ENCODE measurements around the gene RDH16.

Gene RDH16

GRCh38 chr12:56930241-56930640 lies 27.2 kb downstream of the RDH16 start:
- TF ChIP-seq ZBTB7A (IDR thresholded peaks at IDR 0.05; ENCODE audit: low read depth) (no peak), TEAD4 (IDR thresholded peaks at IDR 0.05) (no peak), REST (IDR thresholded peaks at IDR 0.05; ENCODE audit: low read depth) (no peak), CEBPB (IDR thresholded peaks at IDR 0.05) (no peak), RAD21 (IDR thresholded peaks at IDR 0.05; ENCODE audit: low read depth) (no peak), TCF12 (IDR thresholded peaks at IDR 0.05; ENCODE audit: low read depth) (no peak), FOXM1 (IDR thresholded peaks at IDR 0.05; ENCODE audit: borderline replicate concordance, low read depth) (no peak), YY1 (IDR thresholded peaks at IDR 0.05; ENCODE audit: low read depth) (no peak), MAX (IDR thresholded peaks at IDR 0.05) (no peak), CREB1 (IDR thresholded peaks at IDR 0.05; ENCODE audit: low read depth) (no peak)

- TF ChIP-seq EP300 (IDR thresholded peaks at IDR 0.05; ENCODE audit: borderline replicate concordance) (no peak), TCF12 (IDR thresholded peaks at IDR 0.05; ENCODE audit: low read depth) (no peak), NFIC (IDR thresholded peaks at IDR 0.05) (no peak), RAD21 (IDR thresholded peaks at IDR 0.05; ENCODE audit: low read depth) (no peak), TEAD4 (IDR thresholded peaks at IDR 0.05) (no peak), YY1 (IDR thresholded peaks at IDR 0.05; ENCODE audit: low read depth) (no peak), REST (IDR thresholded peaks at IDR 0.05; ENCODE audit: low read depth) (no peak), MAX (IDR thresholded peaks at IDR 0.05) (no peak), TAF1 (IDR thresholded peaks at IDR 0.05; ENCODE audit: low read depth) (no peak), CEBPB (IDR thresholded peaks at IDR 0.05) (no peak), EGR1 (IDR thresholded peaks at IDR 0.05) (no peak), USF1 (IDR thresholded peaks at IDR 0.05) (no peak), CREB1 (IDR thresholded peaks at IDR 0.05; ENCODE audit: low read depth) (no peak), FOXM1 (IDR thresholded peaks at IDR 0.05; ENCODE audit: borderline replicate concordance, low read depth) (no peak), ZBTB7A (IDR thresholded peaks at IDR 0.05; ENCODE audit: low read depth) (no peak)
Measured at GRCh38 chr12:56929780-56930179, 27.6 kb downstream of the RDH16 start.

GRCh38 chr12:56928262-56928661 lies 29.1 kb downstream of the RDH16 start:
- no peak for TF ChIP-seq CREB1 (IDR thresholded peaks at IDR 0.05; ENCODE audit: low read depth)
- TF ChIP-seq RAD21 (IDR thresholded peaks at IDR 0.05; ENCODE audit: low read depth): no peak
- no peak for TF ChIP-seq YY1 (IDR thresholded peaks at IDR 0.05; ENCODE audit: low read depth)

GRCh38 chr12:56927281-56927680 lies 30.1 kb downstream of the RDH16 start:
- no peak for TF ChIP-seq RAD21 (IDR thresholded peaks at IDR 0.05; ENCODE audit: low read depth)
- no peak for TF ChIP-seq MAX (IDR thresholded peaks at IDR 0.05)
- TF ChIP-seq YY1 (IDR thresholded peaks at IDR 0.05; ENCODE audit: low read depth): no peak
- TF ChIP-seq ZBTB7A (IDR thresholded peaks at IDR 0.05; ENCODE audit: low read depth): no peak
- TF ChIP-seq TEAD4 (IDR thresholded peaks at IDR 0.05): no peak
- TF ChIP-seq CEBPB (IDR thresholded peaks at IDR 0.05): no peak
- TF ChIP-seq EGR1 (IDR thresholded peaks at IDR 0.05): no peak
- TF ChIP-seq NFIC (IDR thresholded peaks at IDR 0.05): no peak
- TF ChIP-seq TCF12 (IDR thresholded peaks at IDR 0.05; ENCODE audit: low read depth): no peak

- TF ChIP-seq NFIC (IDR thresholded peaks at IDR 0.05): no peak
- TF ChIP-seq RAD21 (IDR thresholded peaks at IDR 0.05; ENCODE audit: low read depth): no peak
- TF ChIP-seq CEBPB (IDR thresholded peaks at IDR 0.05): no peak
- TF ChIP-seq USF1 (IDR thresholded peaks at IDR 0.05): no peak
- TF ChIP-seq EGR1 (IDR thresholded peaks at IDR 0.05): no peak
- no peak for TF ChIP-seq CREB1 (IDR thresholded peaks at IDR 0.05; ENCODE audit: low read depth)
- no peak for TF ChIP-seq EP300 (IDR thresholded peaks at IDR 0.05; ENCODE audit: borderline replicate concordance)
Measured at GRCh38 chr12:56922031-56922430, 35.4 kb downstream of the RDH16 start.

- TF ChIP-seq REST (IDR thresholded peaks at IDR 0.05; ENCODE audit: low read depth) (no peak), ZBTB7A (IDR thresholded peaks at IDR 0.05; ENCODE audit: low read depth) (no peak), USF1 (IDR thresholded peaks at IDR 0.05) (no peak), TAF1 (IDR thresholded peaks at IDR 0.05; ENCODE audit: low read depth) (no peak), EGR1 (IDR thresholded peaks at IDR 0.05) (no peak), CEBPB (IDR thresholded peaks at IDR 0.05) (no peak), CREB1 (IDR thresholded peaks at IDR 0.05; ENCODE audit: low read depth) (no peak), EP300 (IDR thresholded peaks at IDR 0.05; ENCODE audit: borderline replicate concordance) (no peak), TCF12 (IDR thresholded peaks at IDR 0.05; ENCODE audit: low read depth) (no peak), NFIC (IDR thresholded peaks at IDR 0.05) (no peak), YY1 (IDR thresholded peaks at IDR 0.05; ENCODE audit: low read depth) (no peak), MAX (IDR thresholded peaks at IDR 0.05) (no peak), RAD21 (IDR thresholded peaks at IDR 0.05; ENCODE audit: low read depth) (no peak), TEAD4 (IDR thresholded peaks at IDR 0.05) (no peak), FOXM1 (IDR thresholded peaks at IDR 0.05; ENCODE audit: borderline replicate concordance, low read depth) (no peak)
Measured at GRCh38 chr12:56921346-56921745, 36.1 kb downstream of the RDH16 start.
